GM10266 (cell line): ENCODE results near the gene MMAB.

Experiments
- DNase-seq: peaks from one replicate; pipeline ENCODE4 v3.0.0; 2012; ENCODE audit errors: extremely low spot score
- CTCF ChIP-seq: IDR thresholded peaks from 2 replicates; pipeline ENCODE4 v1.5.1; 2012; ENCODE audit warnings: mild to moderate bottlenecking, low read depth; ENCODE audit not compliant: control insufficient read depth, insufficient read depth; ENCODE audit errors: missing control alignments

The MMAB gene

GRCh38 chr12:109589691-109590245, 16.5 kb upstream of the MMAB start:
- no peak for TF ChIP-seq CTCF
- no peak for DNase-seq

GRCh38 chr12:109589240-109589590, 15.9 kb upstream of the MMAB start:
- no peak for TF ChIP-seq CTCF
- no peak for DNase-seq

- DNase-seq: no peak
- TF ChIP-seq CTCF: no peak
Observed at GRCh38 chr12:109588461-109589239, 15.3 kb upstream of the MMAB start.

- no peak for DNase-seq
- no peak for TF ChIP-seq CTCF
Observed at GRCh38 chr12:109587921-109588320, 14.6 kb upstream of the MMAB start.

GRCh38 chr12:109586385-109587296, 13.3 kb upstream of the MMAB start:
- DNase-seq: no peak
- TF ChIP-seq CTCF: no peak

GRCh38 chr12:109583733-109584132, 10.4 kb upstream of the MMAB start:
- DNase-seq: no peak
- no peak for TF ChIP-seq CTCF
